Epithelial cell of esophagus (primary cell): ENCODE data around the gene CEP170B.
"Not testable (repeated sequence)": the region's sequence is repeated elsewhere in the genome, so short reads cannot be mapped to it uniquely, and the experiment has no call there.

Source experiments
- DNase-seq: peaks from one replicate; pipeline ENCODE4 v3.0.0; 2010; ENCODE audit warnings: low read depth
- H3K4me3 ChIP-seq: 2 replicates; pipeline ENCODE4 v1.5.1; 2011; ENCODE audit warnings: mild to moderate bottlenecking, low read length, control low read depth
- CTCF ChIP-seq: IDR thresholded peaks from 2 replicates; pipeline ENCODE4 v1.5.1; 2011; ENCODE audit warnings: low read depth, mild to moderate bottlenecking, low read length, control low read depth, inconsistent platforms; ENCODE audit not compliant: insufficient read depth; ENCODE audit errors: missing control alignments

The CEP170B gene

GRCh38 chr14:104889375-104889757 lies 24.3 kb downstream of the CEP170B start:
- no peak overlapping the region for H3K4me3 ChIP-seq
- no peak for TF ChIP-seq CTCF
- DNase-seq, result no peak

GRCh38 chr14:104890292-104890691 lies 25.2 kb downstream of the CEP170B start:
- not testable (repeated sequence) for H3K4me3 ChIP-seq, DNase-seq

- TF ChIP-seq CTCF, result no peak
- no peak for DNase-seq
- no peak overlapping the region for H3K4me3 ChIP-seq
Observed at GRCh38 chr14:104891121-104891551, 26.1 kb downstream of the CEP170B start.

GRCh38 chr14:104891664-104892530 lies 26.8 kb downstream of the CEP170B start:
- no peak for TF ChIP-seq CTCF

GRCh38 chr14:104892531-104893434 lies 27.7 kb downstream of the CEP170B start:
- no peak for DNase-seq
- TF ChIP-seq CTCF, result no peak
- no peak overlapping the region for H3K4me3 ChIP-seq

More at GRCh38 chr14:104891664-104892530, 26.8 kb downstream of the CEP170B start:
- no peak overlapping the region for H3K4me3 ChIP-seq
- DNase-seq, result no peak

GRCh38 chr14:104893435-104894207 lies 28.6 kb downstream of the CEP170B start:
- no peak for TF ChIP-seq CTCF
- DNase-seq, result no peak
- no peak overlapping the region for H3K4me3 ChIP-seq
